Measurements from ENCODE around the gene PLXDC2.

The PLXDC2 gene

DNA sequence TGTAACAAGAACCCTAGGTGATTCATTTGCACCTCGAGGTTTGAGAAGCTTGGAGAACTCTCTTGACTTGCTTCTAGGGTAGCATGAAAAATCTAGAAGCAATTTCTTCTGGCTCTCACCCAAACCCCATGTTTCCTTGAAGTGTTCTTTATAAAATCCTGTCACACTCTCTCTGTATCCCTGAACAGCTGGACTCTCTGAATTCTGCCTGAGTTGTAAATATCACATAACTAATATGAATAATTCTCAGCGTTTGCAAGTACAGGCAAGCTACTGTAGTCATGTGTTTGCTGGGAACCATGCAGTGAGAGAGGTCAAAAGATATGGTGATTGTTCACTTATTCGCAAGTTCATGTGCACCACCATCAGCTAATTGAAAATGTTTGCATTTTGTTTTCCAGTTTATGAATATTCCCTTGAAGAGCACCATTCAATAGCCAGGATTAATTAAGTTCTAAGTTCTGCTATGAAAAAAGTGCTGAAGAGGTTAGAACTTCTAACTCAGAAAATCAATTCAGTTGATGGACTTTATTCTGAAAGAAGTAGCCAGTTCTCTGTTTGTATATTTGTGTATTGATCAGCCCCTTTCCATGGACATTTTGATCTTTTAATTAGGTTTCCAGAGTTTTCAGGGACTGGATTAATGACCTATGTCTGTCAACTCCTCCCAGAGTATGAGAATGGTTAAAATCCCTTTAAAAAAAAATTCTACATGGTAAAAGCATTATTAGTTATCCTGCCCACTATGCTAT lies 243.0 kb downstream of the PLXDC2 start:
- H3K4me3 ChIP-seq (ENCODE audit: low read length) = no peak overlapping the region
- TF ChIP-seq, protein P1, sequence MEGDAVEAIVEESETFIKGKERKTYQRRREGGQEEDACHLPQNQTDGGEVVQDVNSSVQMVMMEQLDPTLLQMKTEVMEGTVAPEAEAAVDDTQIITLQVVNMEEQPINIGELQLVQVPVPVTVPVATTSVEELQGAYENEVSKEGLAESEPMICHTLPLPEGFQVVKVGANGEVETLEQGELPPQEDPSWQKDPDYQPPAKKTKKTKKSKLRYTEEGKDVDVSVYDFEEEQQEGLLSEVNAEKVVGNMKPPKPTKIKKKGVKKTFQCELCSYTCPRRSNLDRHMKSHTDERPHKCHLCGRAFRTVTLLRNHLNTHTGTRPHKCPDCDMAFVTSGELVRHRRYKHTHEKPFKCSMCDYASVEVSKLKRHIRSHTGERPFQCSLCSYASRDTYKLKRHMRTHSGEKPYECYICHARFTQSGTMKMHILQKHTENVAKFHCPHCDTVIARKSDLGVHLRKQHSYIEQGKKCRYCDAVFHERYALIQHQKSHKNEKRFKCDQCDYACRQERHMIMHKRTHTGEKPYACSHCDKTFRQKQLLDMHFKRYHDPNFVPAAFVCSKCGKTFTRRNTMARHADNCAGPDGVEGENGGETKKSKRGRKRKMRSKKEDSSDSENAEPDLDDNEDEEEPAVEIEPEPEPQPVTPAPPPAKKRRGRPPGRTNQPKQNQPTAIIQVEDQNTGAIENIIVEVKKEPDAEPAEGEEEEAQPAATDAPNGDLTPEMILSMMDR (IDR thresholded peaks at IDR 0.05; ENCODE audit: insufficient read depth, low read depth, low read length, missing control alignments) = no peak
- DNase-seq (ENCODE audit: low read depth) = peak; percentile 71

- H3K4me3 ChIP-seq (ENCODE audit: low read length) = no peak overlapping the region
- TF ChIP-seq, protein P1 (IDR thresholded peaks at IDR 0.05; ENCODE audit: insufficient read depth, low read depth, low read length, missing control alignments) = no peak
- no peak for DNase-seq (ENCODE audit: low read depth)
These were observed 249.6 kb downstream of the PLXDC2 start for GRCh38 chr10:20065814-20066213.

DNA sequence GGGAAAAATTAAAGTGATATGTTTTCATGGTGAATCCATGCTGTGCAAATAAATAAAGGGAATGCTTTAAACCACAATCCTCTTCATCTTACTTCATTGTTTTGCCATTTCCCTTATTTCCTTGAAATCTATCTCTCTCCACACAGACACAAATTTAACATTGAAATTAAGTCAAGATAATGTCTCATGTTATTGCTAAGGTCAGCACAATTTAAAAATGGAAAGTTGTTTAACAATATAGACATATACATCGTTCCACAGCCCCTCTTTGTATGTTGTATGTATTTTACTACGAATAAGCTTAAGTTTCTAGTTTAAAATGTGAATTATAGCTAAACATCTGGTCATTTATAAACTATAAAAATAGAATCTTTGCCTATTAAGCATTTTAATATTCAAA lies 256.9 kb downstream of the PLXDC2 start:
- no peak for DNase-seq (ENCODE audit: low read depth)
- no peak overlapping the region for H3K4me3 ChIP-seq (ENCODE audit: low read length)
- TF ChIP-seq, protein P1 (IDR thresholded peaks at IDR 0.05; ENCODE audit: insufficient read depth, low read depth, low read length, missing control alignments) = no peak

DNA sequence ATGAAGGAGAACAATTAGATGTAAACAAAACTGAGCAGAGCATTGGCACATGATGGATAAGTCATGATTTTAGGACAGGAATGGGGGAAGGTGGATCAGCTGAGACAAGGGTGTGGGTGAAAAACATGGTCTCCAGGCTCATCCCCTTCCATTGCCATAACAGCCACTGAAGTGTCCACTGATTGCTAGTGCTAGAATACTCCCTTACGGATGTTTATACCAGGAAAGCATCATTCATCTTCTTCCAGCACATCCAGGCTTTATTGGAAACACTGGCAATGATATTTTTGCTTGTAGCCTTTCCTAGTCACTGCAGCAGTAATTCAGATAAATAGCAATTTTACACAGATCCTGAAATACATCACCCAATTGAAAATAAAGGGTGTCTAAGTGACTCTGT lies 259.5 kb downstream of the PLXDC2 start:
- no peak overlapping the region for H3K4me3 ChIP-seq (ENCODE audit: low read length)
- DNase-seq (ENCODE audit: low read depth) = no peak
- TF ChIP-seq, protein P1 (IDR thresholded peaks at IDR 0.05; ENCODE audit: insufficient read depth, low read depth, low read length, missing control alignments) = no peak

DNA sequence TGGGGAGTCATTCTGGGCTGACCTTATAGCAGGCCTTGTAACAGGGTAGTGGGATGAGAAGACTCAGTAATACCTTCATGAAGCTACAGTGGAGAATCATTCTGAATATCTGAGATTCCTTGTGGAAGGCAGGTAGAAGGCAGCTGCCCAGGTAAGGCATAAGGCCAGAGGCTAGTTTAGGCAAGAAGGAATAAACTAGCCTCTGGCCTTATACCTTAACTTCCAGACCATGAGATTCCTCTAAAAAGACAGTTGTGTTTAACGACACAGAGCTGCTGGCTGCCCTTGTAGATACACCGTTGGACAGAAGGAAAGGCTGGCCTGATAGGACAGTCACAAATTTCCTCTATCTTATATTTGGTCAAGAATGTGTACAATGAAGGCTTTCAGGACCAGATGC lies 268.2 kb downstream of the PLXDC2 start:
- TF ChIP-seq, protein P1 (IDR thresholded peaks at IDR 0.05; ENCODE audit: insufficient read depth, low read depth, low read length, missing control alignments) = no peak
- DNase-seq (ENCODE audit: low read depth) = no peak
- no peak overlapping the region for H3K4me3 ChIP-seq (ENCODE audit: low read length)

DNA sequence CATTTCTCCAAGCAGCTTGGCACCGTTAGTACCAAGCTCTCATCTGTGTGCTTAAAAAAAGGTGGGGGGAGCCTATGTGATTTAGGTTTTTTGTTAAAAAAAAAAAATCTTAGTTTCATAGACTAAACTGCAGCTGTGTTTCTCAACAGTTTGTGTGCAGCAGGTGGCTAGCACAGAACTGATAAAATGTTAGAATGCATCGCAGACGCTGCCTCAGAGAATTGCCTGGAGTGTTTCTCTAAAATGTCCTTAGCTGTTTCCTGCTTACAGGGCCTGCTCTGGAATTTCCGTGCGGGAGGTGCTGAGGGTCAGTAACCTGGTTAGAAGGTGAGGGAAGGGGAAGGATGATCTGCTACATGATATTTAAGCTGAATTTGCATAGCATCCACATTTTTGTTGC lies 268.9 kb downstream of the PLXDC2 start:
- no peak for DNase-seq (ENCODE audit: low read depth)
- H3K4me3 ChIP-seq (ENCODE audit: low read length) = no peak overlapping the region
- TF ChIP-seq, protein P1 (IDR thresholded peaks at IDR 0.05; ENCODE audit: insufficient read depth, low read depth, low read length, missing control alignments) = no peak

GRCh38 chr10:20087353-20087752 lies 271.1 kb downstream of the PLXDC2 start:
- H3K4me3 ChIP-seq (ENCODE audit: low read length) = no peak overlapping the region
- no peak for DNase-seq (ENCODE audit: low read depth)

More at GRCh38 chr10:20087353-20087752, 271.1 kb downstream of the PLXDC2 start:
- TF ChIP-seq, protein P1 (IDR thresholded peaks at IDR 0.05; ENCODE audit: insufficient read depth, low read depth, low read length, missing control alignments) = no peak

All from epithelial cell of esophagus (primary cell).